ENCODE data around the gene TGFBR2.

DNA sequence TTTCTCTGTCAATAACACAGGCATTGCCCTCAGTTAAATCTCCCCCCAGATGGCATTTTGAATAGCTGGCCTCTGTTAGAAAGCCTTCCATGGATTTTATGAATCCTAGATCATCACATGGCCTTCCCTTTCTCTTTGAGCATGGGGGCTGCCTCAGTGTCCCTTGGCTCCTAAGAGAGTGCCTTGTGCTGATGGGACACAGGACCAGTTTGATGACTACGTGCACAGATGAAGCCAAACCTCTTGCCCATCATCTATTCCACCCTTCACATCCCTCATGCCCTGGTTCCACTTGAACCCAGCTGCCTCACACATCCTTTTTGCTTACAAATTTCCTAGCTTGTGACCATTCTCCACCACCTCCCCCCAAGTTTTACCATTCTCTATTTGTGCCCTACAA lies 12.9 kb downstream of the TGFBR2 start:
- TF ChIP-seq POLR2A (IDR thresholded peaks at IDR 0.05) (no peak), CTCF (IDR thresholded peaks at IDR 0.05) (no peak)
